HepG2 (cell line): Measurements from ENCODE around the gene RBBP9. TPM values are rescaled to one million over a fixed set of nuclear protein-coding genes. Genes with fewer than 3 reads are reported as not detected.

Experiments
- BHLHE40 ChIP-seq: IDR thresholded peaks from 2 replicates; pipeline ENCODE4 v1.6.1; 2011; ENCODE audit warnings: low read length, improper control_type of control experiment
- CENPBD1 ChIP-seq: sonication (generic); formaldehyde crosslinking; IDR thresholded peaks from 2 replicates; pipeline ENCODE4 v1.8.0; 2022; ENCODE audit warnings: missing genetic modification reagents, low read depth, mild to moderate bottlenecking, borderline replicate concordance
- CREBL2 ChIP-seq: sonication (generic); formaldehyde crosslinking; IDR thresholded peaks from 2 replicates; pipeline ENCODE4 v1.8.1; 2023; ENCODE audit warnings: missing genetic modification reagents, mild to moderate bottlenecking, borderline replicate concordance
- ELF1 ChIP-seq: sonication (generic); formaldehyde crosslinking; IDR thresholded peaks from 2 replicates; pipeline ENCODE4 v1.4.0; 2020; ENCODE audit warnings: missing genetic modification reagents
- EZH2 ChIP-seq: conservative IDR thresholded peaks from 2 replicates; pipeline ENCODE4 v1.6.1; 2012; ENCODE audit warnings: mild to moderate bottlenecking, low read depth, low read length, moderate library complexity
- GATAD2A ChIP-seq: IDR thresholded peaks from 2 replicates; pipeline ENCODE4 v1.6.1; 2016
- HES4 ChIP-seq: sonication (generic); formaldehyde crosslinking; IDR thresholded peaks from 2 replicates; pipeline ENCODE4 v1.9.0; 2021; ENCODE audit warnings: mild to moderate bottlenecking, missing genetic modification reagents, borderline replicate concordance
- LBX2 ChIP-seq: sonication (generic); formaldehyde crosslinking; IDR thresholded peaks from 2 replicates; pipeline ENCODE4 v1.5.0; 2020; ENCODE audit warnings: missing genetic modification reagents, mild to moderate bottlenecking, borderline replicate concordance
- MAFK ChIP-seq, 2 experiments: IDR thresholded peaks in 1 of 2; conservative IDR thresholded peaks in 1 of 2; 2 replicates each; pipeline ENCODE4 v1.6.1; 2011; ENCODE audit warnings: improper control_type of control experiment in 2 of 2, low read length in 2 of 2
- MTA1 ChIP-seq: sonication (generic); formaldehyde crosslinking; IDR thresholded peaks from 2 replicates; pipeline ENCODE4 v1.4.0; 2020; ENCODE audit warnings: missing genetic modification reagents, mild to moderate bottlenecking, borderline replicate concordance
- NFE2L2 ChIP-seq: fragments of 150-350 bp; IDR thresholded peaks from 2 replicates; pipeline ENCODE4 v1.6.1; 2014; ENCODE audit warnings: low read length
- PRDM15 ChIP-seq: sonication (generic); formaldehyde crosslinking; IDR thresholded peaks from 2 replicates; pipeline ENCODE4 v1.4.0; 2020; ENCODE audit warnings: missing genetic modification reagents
- PTBP1 ChIP-seq: fragments of 200-400 bp; formaldehyde crosslinking; IDR thresholded peaks from 2 replicates; pipeline ENCODE4 v1.6.1; 2018; ENCODE audit warnings: low read length, low read depth; ENCODE audit not compliant: poor library complexity, severe bottlenecking
- SPEN ChIP-seq: sonication (generic); formaldehyde crosslinking; IDR thresholded peaks from 2 replicates; pipeline ENCODE4 v1.5.1; 2020; ENCODE audit warnings: low read depth, mild to moderate bottlenecking, missing genetic modification reagents
- ZFYVE20 ChIP-seq: sonication (generic); formaldehyde crosslinking; IDR thresholded peaks from 2 replicates; pipeline ENCODE4 v1.8.0; 2023; ENCODE audit warnings: low read depth, mild to moderate bottlenecking, moderate library complexity, missing genetic modification reagents, borderline replicate concordance
- ZNF143 ChIP-seq: sonication (generic); formaldehyde crosslinking; IDR thresholded peaks from 2 replicates; pipeline ENCODE4 v1.4.0; 2020; ENCODE audit warnings: missing genetic modification reagents
- ZNF280D ChIP-seq: sonication (generic); formaldehyde crosslinking; IDR thresholded peaks from 2 replicates; pipeline ENCODE4 v1.5.1; 2020; ENCODE audit warnings: mild to moderate bottlenecking, missing genetic modification reagents
- ZNF556 ChIP-seq: sonication (generic); formaldehyde crosslinking; IDR thresholded peaks from 2 replicates; pipeline ENCODE4 v1.4.0; 2020; ENCODE audit warnings: mild to moderate bottlenecking, missing genetic modification reagents, borderline replicate concordance
- ZNF580 ChIP-seq: IDR thresholded peaks from 2 replicates; pipeline ENCODE4 v1.6.1; 2016; ENCODE audit warnings: low read depth, borderline replicate concordance
- ZNF775 ChIP-seq: sonication (generic); formaldehyde crosslinking; IDR thresholded peaks from 2 replicates; pipeline ENCODE4 v1.4.0; 2020; ENCODE audit warnings: missing genetic modification reagents, mild to moderate bottlenecking, moderate library complexity, borderline replicate concordance
- polyA plus RNA-seq, 8 experiments: library from polyadenylated mRNA; depleted of rRNA in 3 of 8; stranded (reverse) in 7 of 8; unstranded in 1 of 8; fragments of >200 nt; fragmentation: Illumina TruSeq in 4 of 8; extraction: Trizol in 4 of 8; gene quantifications; 2 replicates each; pipeline versions ENCODE4 v1.2.1 to v1.2.3, GENCODE V29; 2011 to 2016; ENCODE audit warnings: low read depth in 4 of 8, missing spikeins in 1 of 8, mixed read lengths in 1 of 8; ENCODE audit not compliant: insufficient read depth in 1 of 8
- total RNA-seq, 5 experiments: library from RNA; depleted of rRNA; stranded (reverse); fragments of >200 nt; fragmentation: Illumina TruSeq; extraction: Trizol; gene quantifications; 2 replicates each; pipeline ENCODE4 v1.2.3, GENCODE V29; 2016; ENCODE audit warnings: low read depth in 1 of 5

Gene RBBP9
- total and polyA plus RNA-seq, 2 of the 13 experiments (the other 11 are each of a cell fraction or from before 2014, with no cell fraction given), result 28.0 to 56.3 TPM

- peak; percentile 80; the same call in 1 of the 2 replicates for TF ChIP-seq ZNF580
- TF ChIP-seq ELF1 (CRISPR knock-in tag), result peak; percentile 91
- TF ChIP-seq ZNF556 (CRISPR knock-in tag), result peak; percentile 85; the same call in 1 of the 2 replicates
- peak; percentile 59; the same call in 1 of the 2 replicates for TF ChIP-seq MTA1
- 0 out of 2 replicates have a peak, but pooled peaks have one; percentile 2 for TF ChIP-seq NFE2L2
- TF ChIP-seq PTBP1, result no peak
- TF ChIP-seq CREBL2 (CRISPR knock-in tag), result 0 out of 2 replicates have a peak, but pooled peaks have one; percentile 76
- TF ChIP-seq CENPBD1 (CRISPR knock-in tag), result no peak; the same call in 1 of the 2 replicates
- peak; percentile 51; the same call in 1 of the 2 replicates for TF ChIP-seq GATAD2A (CRISPR knock-in tag)
- no peak for TF ChIP-seq EZH2
- TF ChIP-seq ZNF280D (CRISPR knock-in tag), result peak; percentile 70; the same call in 1 of the 2 replicates
- TF ChIP-seq MAFK (conservative IDR thresholded peaks at IDR 0.05 in 1 of 2, IDR thresholded peaks at IDR 0.05 in 1 of 2; ENCODE audit: low read length in 2 of 2), result no peak
- no peak for TF ChIP-seq ZNF775 (CRISPR knock-in tag)
- 0 out of 2 replicates have a peak, but pooled peaks have one; percentile 45 for TF ChIP-seq ZFYVE20 (CRISPR knock-in tag)
- TF ChIP-seq HES4 (CRISPR knock-in tag), result peak; percentile 93
- TF ChIP-seq SPEN, result peak; percentile 90
- TF ChIP-seq PRDM15, result peak; percentile 74
- TF ChIP-seq ZNF143, result peak; percentile 100
- TF ChIP-seq LBX2 (CRISPR knock-in tag), result peak; percentile 65; the same call in 1 of the 2 replicates
- TF ChIP-seq BHLHE40, result no peak
Observed at GRCh38 chr20:18496740-18497592, at the start of gene RBBP9 (continued).
